GM18499 (cell line): ENCODE measurements around the gene KLHL30.
"Not testable (repeated sequence)": the region's sequence is repeated elsewhere in the genome, so short reads cannot be mapped to it uniquely, and the experiment has no call there.

Experiments used
- ATAC-seq: cut with Tn5 transposase; IDR thresholded peaks from one replicate; pipeline ENCODE4 v1.9.1; 2021; ENCODE audit warnings: moderate number of reproducible peaks; ENCODE audit not compliant: insufficient read depth, unreplicated experiment

KLHL30 gene

GRCh38 chr2:238171072-238171431, 32.6 kb downstream of the KLHL30 start:
- not testable (repeated sequence) for ATAC-seq

- no peak for ATAC-seq
Measured at GRCh38 chr2:238171575-238172187, 33.2 kb downstream of the KLHL30 start.

GRCh38 chr2:238172439-238172838, 34.0 kb downstream of the KLHL30 start:
- no peak for ATAC-seq

- ATAC-seq: no peak
Measured at GRCh38 chr2:238173692-238174091, 35.2 kb downstream of the KLHL30 start.

- no peak for ATAC-seq
Measured at GRCh38 chr2:238174291-238174690, 35.8 kb downstream of the KLHL30 start.

- no peak for ATAC-seq
Measured at GRCh38 chr2:238174701-238175100, 36.2 kb downstream of the KLHL30 start.

- no peak for ATAC-seq
Measured at GRCh38 chr2:238176613-238177012, 38.1 kb downstream of the KLHL30 start.

- no peak for ATAC-seq
Measured at GRCh38 chr2:238180554-238180953, 42.1 kb downstream of the KLHL30 start.

- ATAC-seq: no peak
Measured at GRCh38 chr2:238182362-238182761, 43.9 kb downstream of the KLHL30 start.

GRCh38 chr2:238183821-238184220, 45.4 kb downstream of the KLHL30 start:
- no peak for ATAC-seq

GRCh38 chr2:238187618-238188548, 49.4 kb downstream of the KLHL30 start:
- ATAC-seq: no peak

GRCh38 chr2:238190445-238190844, 52.0 kb downstream of the KLHL30 start:
- no peak for ATAC-seq
